G401.6 (cell line): ENCODE measurements around the gene USP17L12.
"Not testable (repeated sequence)": the region's sequence is repeated elsewhere in the genome, so short reads cannot be mapped to it uniquely, and the experiment has no call there.

Source experiments
- FAIRE-seq: peaks from 2 replicates; lab custom pipeline; 2012; peaks lifted over from hg19 to GRCh38; lab: Jason Lieb, UNC

The USP17L12 gene, protein sequence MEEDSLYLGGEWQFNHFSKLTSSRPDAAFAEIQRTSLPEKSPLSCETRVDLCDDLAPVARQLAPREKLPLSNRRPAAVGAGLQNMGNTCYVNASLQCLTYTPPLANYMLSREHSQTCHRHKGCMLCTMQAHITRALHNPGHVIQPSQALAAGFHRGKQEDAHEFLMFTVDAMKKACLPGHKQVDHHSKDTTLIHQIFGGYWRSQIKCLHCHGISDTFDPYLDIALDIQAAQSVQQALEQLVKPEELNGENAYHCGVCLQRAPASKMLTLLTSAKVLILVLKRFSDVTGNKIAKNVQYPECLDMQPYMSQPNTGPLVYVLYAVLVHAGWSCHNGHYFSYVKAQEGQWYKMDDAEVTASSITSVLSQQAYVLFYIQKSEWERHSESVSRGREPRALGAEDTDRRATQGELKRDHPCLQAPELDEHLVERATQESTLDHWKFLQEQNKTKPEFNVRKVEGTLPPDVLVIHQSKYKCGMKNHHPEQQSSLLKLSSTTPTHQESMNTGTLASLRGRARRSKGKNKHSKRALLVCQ

DNA sequence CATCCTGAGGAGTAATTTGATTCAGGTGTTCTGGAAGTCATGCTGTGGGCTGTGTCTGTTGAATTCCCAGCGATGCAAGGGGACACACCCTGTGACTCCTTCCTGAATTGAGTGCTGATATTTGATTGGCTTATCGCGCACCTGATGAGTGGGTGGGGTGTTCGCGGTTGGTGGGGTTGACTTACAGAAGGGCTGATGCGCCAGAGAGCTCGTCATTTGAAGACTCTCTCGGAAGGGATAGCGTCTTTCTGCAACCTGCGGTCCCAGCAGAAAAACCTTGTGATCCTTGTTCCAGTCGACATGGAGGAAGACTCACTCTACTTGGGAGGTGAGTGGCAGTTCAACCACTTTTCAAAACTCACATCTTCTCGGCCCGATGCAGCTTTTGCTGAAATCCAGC lies at the start of gene USP17L12:
Gene USP17L12, plus strand, starts transcription at position 301 of the 400 bp plus-strand sequence. Its CDS starts 0 bp downstream, at position 301.
- FAIRE-seq = not testable (repeated sequence)

GRCh38 chr4:9210357-9210756 lies 9.6 kb upstream of the USP17L12 start, which contains the start of gene USP17L10:
USP17L10 (plus strand) TSS chr4:9210657; CDS start chr4:9210657, 0 bp downstream.
- FAIRE-seq = not testable (repeated sequence)

GRCh38 chr4:9214701-9215100 lies 5.3 kb upstream of the USP17L12 start:
- not testable (repeated sequence) for FAIRE-seq

DNA sequence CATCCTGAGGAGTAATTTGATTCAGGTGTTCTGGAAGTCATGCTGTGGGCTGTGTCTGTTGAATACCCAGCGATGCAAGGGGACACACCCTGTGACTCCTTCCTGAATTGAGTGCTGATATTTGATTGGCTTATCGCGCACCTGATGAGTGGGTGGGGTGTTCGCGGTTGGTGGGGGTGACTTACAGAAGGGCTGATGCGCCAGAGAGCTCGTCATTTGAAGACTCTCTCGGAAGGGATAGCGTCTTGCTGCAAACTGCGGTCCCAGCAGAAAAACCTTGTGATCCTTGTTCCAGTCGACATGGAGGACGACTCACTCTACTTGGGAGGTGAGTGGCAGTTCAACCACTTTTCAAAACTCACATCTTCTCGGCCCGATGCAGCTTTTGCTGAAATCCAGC lies 4.8 kb upstream of the USP17L12 start, which contains the start of gene USP17L11:
Gene USP17L11, plus strand, starts transcription at position 301 of the 400 bp plus-strand sequence. Its CDS starts 0 bp downstream, at position 301.
- FAIRE-seq = not testable (repeated sequence)

- FAIRE-seq = not testable (repeated sequence)
These were observed 4.6 kb downstream of the USP17L12 start, which contains the start of gene USP17L13 for GRCh38 chr4:9224596-9224995. USP17L13 (plus strand) TSS chr4:9224896; CDS start chr4:9224896, 0 bp downstream.

- not testable (repeated sequence) for FAIRE-seq
These were observed 10.3 kb downstream of the USP17L12 start for GRCh38 chr4:9230249-9230648.

- not testable (repeated sequence) for FAIRE-seq
These were observed 14.1 kb downstream of the USP17L12 start, which contains the start of gene USP17L15 for GRCh38 chr4:9234085-9234484. USP17L15 (plus strand) TSS chr4:9234385; CDS start chr4:9234385, 0 bp downstream.

GRCh38 chr4:9238461-9238860 lies 18.5 kb downstream of the USP17L12 start:
- not testable (repeated sequence) for FAIRE-seq

GRCh38 chr4:9243579-9243978 lies 23.6 kb downstream of the USP17L12 start, which contains the start of gene USP17L17:
USP17L17 (plus strand) TSS chr4:9243879; CDS start chr4:9243879, 0 bp downstream.
- FAIRE-seq = not testable (repeated sequence)

DNA sequence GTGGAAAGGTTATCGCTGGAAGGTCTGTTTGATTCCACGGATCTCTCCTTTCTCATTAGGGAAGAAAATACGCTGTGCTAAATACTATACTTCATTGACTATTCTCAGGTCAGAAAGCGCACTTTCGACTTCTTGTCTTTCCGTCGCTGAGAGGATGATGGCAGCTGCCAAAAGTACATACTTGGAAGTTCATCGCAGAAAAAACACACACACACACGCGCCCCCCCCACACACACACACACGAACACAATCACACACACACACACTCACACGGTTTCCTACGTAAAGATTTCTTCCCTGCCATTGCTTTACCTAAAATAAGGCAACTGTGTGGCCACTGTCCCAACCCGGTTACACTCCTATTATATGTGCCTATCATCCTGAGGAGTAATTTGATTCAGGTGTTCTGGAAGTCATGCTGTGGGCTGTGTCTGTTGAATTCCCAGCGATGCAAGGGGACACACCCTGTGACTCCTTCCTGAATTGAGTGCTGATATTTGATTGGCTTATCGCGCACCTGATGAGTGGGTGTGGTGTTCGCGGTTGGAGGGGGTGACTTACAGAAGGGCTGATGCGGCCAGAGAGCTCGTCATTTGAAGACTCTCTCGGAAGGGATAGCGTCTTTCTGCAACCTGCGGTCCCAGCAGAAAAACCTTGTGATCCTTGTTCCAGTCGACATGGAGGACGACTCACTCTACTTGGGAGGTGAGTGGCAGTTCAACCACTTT lies 28.2 kb downstream of the USP17L12 start, which contains the start of gene USP17L18:
Gene USP17L18, plus strand, starts transcription at position 678 of the 728 bp plus-strand sequence. Its CDS starts 0 bp downstream, at position 678.
- not testable (repeated sequence) for FAIRE-seq

DNA sequence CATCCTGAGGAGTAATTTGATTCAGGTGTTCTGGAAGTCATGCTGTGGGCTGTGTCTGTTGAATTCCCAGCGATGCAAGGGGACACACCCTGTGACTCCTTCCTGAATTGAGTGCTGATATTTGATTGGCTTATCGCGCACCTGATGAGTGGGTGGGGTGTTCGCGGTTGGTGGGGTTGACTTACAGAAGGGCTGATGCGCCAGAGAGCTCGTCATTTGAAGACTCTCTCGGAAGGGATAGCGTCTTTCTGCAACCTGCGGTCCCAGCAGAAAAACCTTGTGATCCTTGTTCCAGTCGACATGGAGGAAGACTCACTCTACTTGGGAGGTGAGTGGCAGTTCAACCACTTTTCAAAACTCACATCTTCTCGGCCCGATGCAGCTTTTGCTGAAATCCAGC lies 33.1 kb downstream of the USP17L12 start, which contains the start of gene USP17L19:
Gene USP17L19, plus strand, starts transcription at position 301 of the 400 bp plus-strand sequence. Its CDS starts 0 bp downstream, at position 301.
- not testable (repeated sequence) for FAIRE-seq

GRCh38 chr4:9257824-9258223 lies 37.9 kb downstream of the USP17L12 start, which contains the start of gene USP17L20:
USP17L20 (plus strand) TSS chr4:9258124; CDS start chr4:9258124, 0 bp downstream.
- not testable (repeated sequence) for FAIRE-seq

- FAIRE-seq = not testable (repeated sequence)
These were observed 42.6 kb downstream of the USP17L12 start, which contains the start of gene USP17L21 for GRCh38 chr4:9262572-9262971. USP17L21 (plus strand) TSS chr4:9262872; CDS start chr4:9262872, 0 bp downstream.

GRCh38 chr4:9267319-9267718 lies 47.4 kb downstream of the USP17L12 start, which contains the start of gene USP17L22:
USP17L22 (plus strand) TSS chr4:9267619; CDS start chr4:9267619, 0 bp downstream.
- FAIRE-seq = not testable (repeated sequence)
